Astrocyte of the spinal cord (primary cell): ENCODE results near the gene CYP1B1.

Experiments used
- DNase-seq: peaks from one replicate; pipeline ENCODE4 v3.0.0; 2011; ENCODE audit warnings: low read depth, low spot score
- H3K4me3 ChIP-seq: 2 replicates; pipeline ENCODE4 v1.5.1; 2011; ENCODE audit warnings: low read depth, mild to moderate bottlenecking, low read length, moderate library complexity
- in situ Hi-C: cut with HindIII; loops from 2 replicates; pipeline ENCODE4 v1.10.0; 2017; ENCODE audit warnings: low sequenced_read_pairs
- TF ChIP-seq, protein P1 (sequence below): IDR thresholded peaks from 2 replicates; pipeline ENCODE4 v1.5.1; 2012; ENCODE audit warnings: low read depth, mild to moderate bottlenecking, low read length, inconsistent platforms

CYP1B1 gene

DNA sequence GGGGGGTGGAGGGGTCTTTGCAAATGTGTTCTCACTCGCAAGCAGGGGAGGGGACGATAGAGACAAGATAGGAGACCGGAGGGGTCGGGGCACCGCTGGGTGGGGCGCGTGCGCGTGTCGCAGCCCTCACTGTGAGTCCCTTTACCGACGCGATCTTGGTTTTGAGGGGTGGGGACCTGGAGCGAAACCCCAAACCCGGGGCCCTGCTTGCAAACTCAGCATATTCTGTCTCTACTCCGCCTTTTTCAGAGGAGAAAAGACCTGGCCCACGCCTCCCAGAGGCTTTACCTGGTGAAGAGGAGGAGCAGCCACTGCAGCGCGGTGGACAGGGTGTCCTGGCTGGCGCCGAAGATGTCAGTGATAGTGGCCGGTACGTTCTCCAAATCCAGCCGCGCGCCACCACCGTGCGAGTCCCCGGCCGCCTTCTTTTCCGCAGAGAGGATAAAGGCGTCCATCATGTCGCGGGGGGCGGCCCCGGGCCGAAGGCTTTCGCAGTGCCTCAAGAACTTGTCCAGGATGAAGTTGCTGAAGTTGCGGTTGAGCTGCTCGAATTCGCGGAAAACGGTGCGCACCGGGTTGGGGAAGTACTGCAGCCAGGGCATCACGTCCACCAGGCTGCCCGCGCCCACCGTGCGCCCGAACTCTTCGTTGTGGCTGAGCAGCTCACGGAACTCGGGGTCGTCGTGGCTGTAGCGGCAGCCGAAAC lies 1.7 kb downstream of the CYP1B1 start:
- in situ Hi-C loops = no loop called here
- peak overlapping the region; percentile 63 for H3K4me3 ChIP-seq
- DNase-seq = no peak
- TF ChIP-seq, protein P1, sequence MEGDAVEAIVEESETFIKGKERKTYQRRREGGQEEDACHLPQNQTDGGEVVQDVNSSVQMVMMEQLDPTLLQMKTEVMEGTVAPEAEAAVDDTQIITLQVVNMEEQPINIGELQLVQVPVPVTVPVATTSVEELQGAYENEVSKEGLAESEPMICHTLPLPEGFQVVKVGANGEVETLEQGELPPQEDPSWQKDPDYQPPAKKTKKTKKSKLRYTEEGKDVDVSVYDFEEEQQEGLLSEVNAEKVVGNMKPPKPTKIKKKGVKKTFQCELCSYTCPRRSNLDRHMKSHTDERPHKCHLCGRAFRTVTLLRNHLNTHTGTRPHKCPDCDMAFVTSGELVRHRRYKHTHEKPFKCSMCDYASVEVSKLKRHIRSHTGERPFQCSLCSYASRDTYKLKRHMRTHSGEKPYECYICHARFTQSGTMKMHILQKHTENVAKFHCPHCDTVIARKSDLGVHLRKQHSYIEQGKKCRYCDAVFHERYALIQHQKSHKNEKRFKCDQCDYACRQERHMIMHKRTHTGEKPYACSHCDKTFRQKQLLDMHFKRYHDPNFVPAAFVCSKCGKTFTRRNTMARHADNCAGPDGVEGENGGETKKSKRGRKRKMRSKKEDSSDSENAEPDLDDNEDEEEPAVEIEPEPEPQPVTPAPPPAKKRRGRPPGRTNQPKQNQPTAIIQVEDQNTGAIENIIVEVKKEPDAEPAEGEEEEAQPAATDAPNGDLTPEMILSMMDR = no peak

DNA sequence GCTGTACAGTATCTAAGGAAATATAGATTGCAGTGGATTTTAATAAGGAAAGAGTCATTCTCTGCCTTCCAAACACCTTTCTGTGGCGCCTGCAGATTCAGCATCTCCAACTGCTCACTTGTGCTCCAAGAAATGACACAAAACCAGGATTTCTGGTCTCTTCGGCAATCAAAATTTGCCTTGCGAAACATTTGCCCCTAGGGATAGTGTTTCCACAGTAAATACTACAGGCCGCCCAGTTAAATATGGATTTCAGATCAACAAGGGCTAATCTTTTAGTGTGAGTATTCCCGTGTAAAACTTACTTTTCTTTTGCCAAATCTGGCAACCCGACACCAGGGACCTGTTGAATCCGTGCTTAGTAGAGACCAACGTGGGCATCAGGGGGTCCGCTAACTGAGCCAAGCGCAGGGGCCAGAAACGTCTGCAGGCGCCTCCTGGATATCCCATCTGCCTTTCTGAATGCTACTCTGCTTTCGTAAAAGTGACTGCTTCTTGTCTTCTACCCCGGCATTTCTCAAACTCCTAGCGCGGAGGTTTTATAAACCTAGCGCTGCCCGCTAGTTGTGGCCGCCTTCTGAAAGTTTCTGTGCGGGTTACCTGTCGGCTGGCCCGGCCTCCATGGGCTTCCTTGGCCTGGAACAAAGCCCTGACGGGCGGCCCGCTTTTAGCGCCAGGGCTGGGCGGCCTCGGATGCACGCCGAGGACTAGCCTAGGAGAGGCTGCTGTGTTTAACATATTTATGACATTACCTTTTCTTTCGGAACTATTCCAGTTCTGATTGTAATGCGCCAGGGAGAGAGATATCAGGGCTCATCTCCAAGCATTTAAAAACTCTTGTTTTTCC lies 2.5 kb downstream of the CYP1B1 start:
- H3K4me3 ChIP-seq = peak overlapping the region; percentile 63
- DNase-seq = peak; percentile 22
- in situ Hi-C loops = no loop called here
- TF ChIP-seq, protein P1 = no peak

- H3K4me3 ChIP-seq = peak overlapping the region; percentile 63
Measured at GRCh38 chr2:38070438-38070837, 5.5 kb downstream of the CYP1B1 start.

GRCh38 chr2:38068234-38068633 lies 7.7 kb downstream of the CYP1B1 start:
- TF ChIP-seq, protein P1 = no peak
- in situ Hi-C loops = no loop called here
- peak overlapping the region; percentile 34 for H3K4me3 ChIP-seq
- DNase-seq = no peak

More at GRCh38 chr2:38070438-38070837, 5.5 kb downstream of the CYP1B1 start:
- TF ChIP-seq, protein P1 = no peak
- no peak for DNase-seq
- in situ Hi-C loops = no loop called here

GRCh38 chr2:38066421-38067115 lies 9.4 kb downstream of the CYP1B1 start:
- TF ChIP-seq, protein P1 = no peak
- in situ Hi-C loops = no loop called here
- no peak for DNase-seq
- H3K4me3 ChIP-seq = peak overlapping the region; percentile 1

GRCh38 chr2:38065502-38066135 lies 10.3 kb downstream of the CYP1B1 start:
- no peak for DNase-seq
- TF ChIP-seq, protein P1 = no peak
- no peak overlapping the region for H3K4me3 ChIP-seq
- in situ Hi-C loops = no loop called here
